Loucy (cell line): ENCODE results near the gene PTPRT.

Experiments
- EZH2phosphoT487 ChIP-seq: fragments of 200-600 bp; IDR thresholded peaks from 2 replicates; pipeline ENCODE4 v1.6.1; 2018; ENCODE audit warnings: antibody characterized with exemption, mild to moderate bottlenecking, moderate library complexity, borderline replicate concordance
- TF ChIP-seq, protein P1 (sequence below): fragments of 200-600 bp; sonication (generic); conservative IDR thresholded peaks from 2 replicates; pipeline ENCODE4 v1.5.1; 2014; ENCODE audit warnings: mild to moderate bottlenecking, antibody characterized with exemption, low read length

DNA sequence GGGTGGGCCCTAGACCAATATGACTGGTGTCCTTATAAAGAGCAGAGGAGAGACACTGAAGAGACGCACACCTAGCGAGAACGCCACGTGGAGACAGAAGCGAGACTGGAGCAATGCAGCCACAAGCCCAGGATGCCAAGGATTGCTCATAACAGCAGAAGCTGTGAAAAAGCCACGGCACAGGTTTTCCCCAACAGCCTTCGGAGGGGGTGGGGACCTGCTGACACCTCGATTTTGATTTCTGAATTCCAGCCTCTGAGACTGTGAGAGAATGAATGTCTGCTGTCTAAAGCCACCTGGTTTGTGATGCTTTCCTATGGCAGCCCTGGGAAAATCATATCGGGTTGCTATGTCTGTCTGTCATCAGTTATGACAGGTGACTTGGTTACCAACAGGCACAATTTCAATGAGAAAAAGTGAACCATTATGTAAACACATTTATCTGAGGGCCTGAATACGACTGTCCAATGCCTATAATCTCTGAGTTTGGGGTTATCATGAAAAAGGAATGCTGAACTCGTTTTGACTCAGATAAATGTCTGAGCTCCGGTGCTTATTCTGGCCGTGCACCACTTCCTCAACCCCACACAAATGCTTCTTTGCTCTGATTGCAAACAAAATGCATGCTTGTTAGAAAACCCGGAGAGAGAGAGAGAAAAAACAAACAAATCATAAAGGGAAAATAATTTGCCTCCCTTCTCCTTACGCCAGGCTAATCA is 769.7 kb downstream of the PTPRT start:
- TF ChIP-seq, protein P1, sequence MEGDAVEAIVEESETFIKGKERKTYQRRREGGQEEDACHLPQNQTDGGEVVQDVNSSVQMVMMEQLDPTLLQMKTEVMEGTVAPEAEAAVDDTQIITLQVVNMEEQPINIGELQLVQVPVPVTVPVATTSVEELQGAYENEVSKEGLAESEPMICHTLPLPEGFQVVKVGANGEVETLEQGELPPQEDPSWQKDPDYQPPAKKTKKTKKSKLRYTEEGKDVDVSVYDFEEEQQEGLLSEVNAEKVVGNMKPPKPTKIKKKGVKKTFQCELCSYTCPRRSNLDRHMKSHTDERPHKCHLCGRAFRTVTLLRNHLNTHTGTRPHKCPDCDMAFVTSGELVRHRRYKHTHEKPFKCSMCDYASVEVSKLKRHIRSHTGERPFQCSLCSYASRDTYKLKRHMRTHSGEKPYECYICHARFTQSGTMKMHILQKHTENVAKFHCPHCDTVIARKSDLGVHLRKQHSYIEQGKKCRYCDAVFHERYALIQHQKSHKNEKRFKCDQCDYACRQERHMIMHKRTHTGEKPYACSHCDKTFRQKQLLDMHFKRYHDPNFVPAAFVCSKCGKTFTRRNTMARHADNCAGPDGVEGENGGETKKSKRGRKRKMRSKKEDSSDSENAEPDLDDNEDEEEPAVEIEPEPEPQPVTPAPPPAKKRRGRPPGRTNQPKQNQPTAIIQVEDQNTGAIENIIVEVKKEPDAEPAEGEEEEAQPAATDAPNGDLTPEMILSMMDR = no peak
- TF ChIP-seq EZH2phosphoT487 = no peak
